PC-9 (cell line): ENCODE data around the gene ADGRL1.
"Not testable (repeated sequence)": the region's sequence is repeated elsewhere in the genome, so short reads cannot be mapped to it uniquely, and the experiment has no call there.

Source experiments
- CTCF ChIP-seq: fragments of 200-600 bp; sonication (generic); conservative IDR thresholded peaks from 2 replicates; pipeline ENCODE4 v1.6.1; 2017; ENCODE audit warnings: mixed run types, antibody characterized with exemption, mild to moderate bottlenecking, moderate library complexity
- EZH2 ChIP-seq: fragments of 200-600 bp; sonication (generic); IDR thresholded peaks from 2 replicates; pipeline ENCODE4 v1.8.0; 2017; ENCODE audit warnings: antibody characterized with exemption, low read depth

GRCh38 chr19:14252136-14252535 is 46.2 kb upstream of the ADGRL1 start:
- TF ChIP-seq CTCF, EZH2: not testable (repeated sequence)
